KMS-11 (cell line): ENCODE measurements around the gene SLC24A3.

Experiments used
- H2AFZ ChIP-seq: fragments of 200-600 bp; sonication (generic); 2 replicates; pipeline ENCODE4 v1.6.1; 2016; ENCODE audit warnings: antibody characterized with exemption, mixed run types, low read depth
- H3K27ac ChIP-seq: fragments of 200-600 bp; sonication (generic); 2 replicates; pipeline ENCODE4 v1.6.1; 2016; ENCODE audit warnings: mild to moderate bottlenecking, mixed run types
- H3K27me3 ChIP-seq: fragments of 200-600 bp; sonication (generic); 2 replicates; pipeline ENCODE4 v1.6.1; 2017; ENCODE audit warnings: mild to moderate bottlenecking, low read depth, mixed run types, moderate library complexity; ENCODE audit not compliant: insufficient read depth
- H3K36me3 ChIP-seq: fragments of 200-600 bp; sonication (generic); 2 replicates; pipeline ENCODE4 v1.6.1; 2017; ENCODE audit warnings: mild to moderate bottlenecking, mixed run types; ENCODE audit not compliant: insufficient read depth
- H3K4me1 ChIP-seq: fragments of 200-600 bp; sonication (generic); 2 replicates; pipeline ENCODE4 v1.6.1; 2016; ENCODE audit warnings: mild to moderate bottlenecking, low read depth, mixed run types; ENCODE audit not compliant: poor library complexity, severe bottlenecking
- H3K4me2 ChIP-seq: fragments of 200-600 bp; sonication (generic); 2 replicates; pipeline ENCODE4 v1.7.0; 2016; ENCODE audit warnings: mild to moderate bottlenecking, mixed run types
- H3K4me3 ChIP-seq: fragments of 200-600 bp; sonication (generic); IDR thresholded peaks from 2 replicates; pipeline ENCODE4 v1.6.1; 2017; ENCODE audit warnings: low read depth, low read length, mixed read lengths; ENCODE audit not compliant: insufficient read depth
- H3K79me2 ChIP-seq: fragments of 200-600 bp; sonication (generic); 2 replicates; pipeline ENCODE4 v1.6.1; 2016; ENCODE audit warnings: low read depth, mixed run types; ENCODE audit not compliant: insufficient read depth
- H3K9ac ChIP-seq: fragments of 200-600 bp; sonication (generic); 2 replicates; pipeline ENCODE4 v1.6.1; 2016; ENCODE audit warnings: mild to moderate bottlenecking, mixed run types
- H4K20me1 ChIP-seq: fragments of 200-600 bp; sonication (generic); 2 replicates; pipeline ENCODE4 v1.6.1; 2016; ENCODE audit warnings: mild to moderate bottlenecking, mixed run types; ENCODE audit not compliant: insufficient read depth
- TF ChIP-seq, protein P1 (sequence below): fragments of 200-600 bp; sonication (generic); conservative IDR thresholded peaks from 2 replicates; pipeline ENCODE4 v1.6.1; 2017; ENCODE audit warnings: low read depth, mild to moderate bottlenecking, antibody characterized with exemption, low read length, moderate library complexity, mixed read lengths

The SLC24A3 gene

DNA sequence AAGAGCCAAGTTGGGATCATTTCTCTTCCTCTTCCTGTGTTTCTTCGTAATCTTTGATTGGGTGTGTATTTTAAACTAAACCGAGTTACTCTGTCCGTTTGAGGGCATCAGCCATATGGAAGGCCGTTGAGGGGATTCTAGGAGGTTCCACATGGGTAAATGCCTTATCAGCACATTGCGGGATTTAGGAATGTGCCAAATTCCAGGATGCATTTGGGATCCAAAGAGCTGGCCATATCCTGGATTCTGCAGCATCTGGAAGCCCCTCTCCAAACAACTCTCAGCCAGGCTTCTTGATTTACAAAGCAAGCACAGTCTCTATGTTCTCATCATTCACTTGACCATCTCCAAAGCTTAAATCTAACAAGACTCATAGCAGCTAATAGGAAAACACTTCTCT lies 478.0 kb downstream of the SLC24A3 start:
- Histone ChIP-seq H3K27me3 (no peaks in the 10 kb centered on the region), H2AFZ (no peak overlapping the region), H3K9ac (no peak overlapping the region), H3K4me2 (no peak overlapping the region), H3K27ac (no peak overlapping the region), H3K79me2 (no peaks in the 10 kb centered on the region), H3K36me3 (no peaks in the 10 kb centered on the region), H4K20me1 (no peaks in the 10 kb centered on the region), H3K4me1 (peaks cover 14% of the 10 kb centered on the region), H3K4me3 (no peak overlapping the region)
- TF ChIP-seq, protein P1, sequence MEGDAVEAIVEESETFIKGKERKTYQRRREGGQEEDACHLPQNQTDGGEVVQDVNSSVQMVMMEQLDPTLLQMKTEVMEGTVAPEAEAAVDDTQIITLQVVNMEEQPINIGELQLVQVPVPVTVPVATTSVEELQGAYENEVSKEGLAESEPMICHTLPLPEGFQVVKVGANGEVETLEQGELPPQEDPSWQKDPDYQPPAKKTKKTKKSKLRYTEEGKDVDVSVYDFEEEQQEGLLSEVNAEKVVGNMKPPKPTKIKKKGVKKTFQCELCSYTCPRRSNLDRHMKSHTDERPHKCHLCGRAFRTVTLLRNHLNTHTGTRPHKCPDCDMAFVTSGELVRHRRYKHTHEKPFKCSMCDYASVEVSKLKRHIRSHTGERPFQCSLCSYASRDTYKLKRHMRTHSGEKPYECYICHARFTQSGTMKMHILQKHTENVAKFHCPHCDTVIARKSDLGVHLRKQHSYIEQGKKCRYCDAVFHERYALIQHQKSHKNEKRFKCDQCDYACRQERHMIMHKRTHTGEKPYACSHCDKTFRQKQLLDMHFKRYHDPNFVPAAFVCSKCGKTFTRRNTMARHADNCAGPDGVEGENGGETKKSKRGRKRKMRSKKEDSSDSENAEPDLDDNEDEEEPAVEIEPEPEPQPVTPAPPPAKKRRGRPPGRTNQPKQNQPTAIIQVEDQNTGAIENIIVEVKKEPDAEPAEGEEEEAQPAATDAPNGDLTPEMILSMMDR = no peak

DNA sequence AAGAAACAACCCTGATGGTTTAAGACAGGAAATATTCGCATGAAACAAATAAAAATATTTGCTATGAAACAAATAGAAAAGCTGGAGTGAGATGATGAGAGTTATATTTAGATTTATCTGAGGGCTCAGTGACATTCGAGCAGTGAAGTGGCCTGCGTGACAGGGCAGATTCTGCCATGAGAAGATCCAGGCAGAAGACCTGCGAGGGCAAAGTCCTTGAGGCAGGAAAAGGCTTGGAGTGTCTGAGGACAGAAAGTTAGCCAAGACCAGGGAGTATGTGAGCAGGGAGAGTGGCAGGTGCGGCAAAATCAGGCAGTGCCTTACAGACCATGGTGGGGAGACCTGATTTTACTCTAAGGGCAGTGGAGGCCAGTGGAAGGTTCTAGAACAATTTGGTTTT lies 478.7 kb downstream of the SLC24A3 start:
- Histone ChIP-seq H2AFZ (no peak overlapping the region), H3K27me3 (no peaks in the 10 kb centered on the region), H3K4me1 (peaks cover 14% of the 10 kb centered on the region), H3K27ac (no peak overlapping the region), H3K79me2 (no peaks in the 10 kb centered on the region), H3K36me3 (no peaks in the 10 kb centered on the region), H4K20me1 (no peaks in the 10 kb centered on the region), H3K9ac (no peak overlapping the region), H3K4me2 (no peak overlapping the region), H3K4me3 (no peak overlapping the region)
- TF ChIP-seq, protein P1 = no peak

DNA sequence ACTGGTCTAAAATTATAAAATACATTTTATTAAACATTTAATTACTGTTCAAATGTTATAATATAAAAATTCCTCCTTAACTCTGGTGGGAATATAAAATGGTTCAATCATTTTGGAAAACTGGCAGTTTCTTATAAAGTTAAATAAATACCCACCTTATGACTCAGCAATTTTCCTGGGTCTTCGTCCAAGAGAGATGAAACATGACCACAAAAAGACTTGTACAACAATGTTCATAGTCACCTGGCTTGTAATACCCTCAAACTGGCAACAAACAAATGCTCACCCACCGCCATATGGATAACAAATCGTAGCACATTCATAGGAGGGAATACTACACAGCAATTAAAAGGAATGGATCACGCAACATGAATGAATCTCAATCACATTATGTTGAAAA lies 479.7 kb downstream of the SLC24A3 start:
- no peak overlapping the region for H3K4me3 ChIP-seq
- H3K4me2 ChIP-seq = peak overlapping the region; percentile 39; the same call in 1 of the 2 replicates
- H3K79me2 ChIP-seq = no peaks in the 10 kb centered on the region
- no peaks in the 10 kb centered on the region for H3K36me3 ChIP-seq
- TF ChIP-seq, protein P1 = no peak
- no peaks in the 10 kb centered on the region for H3K27me3 ChIP-seq
- peak overlapping the region; percentile 66; the same call in 1 of the 2 replicates for H2AFZ ChIP-seq
- H4K20me1 ChIP-seq = no peaks in the 10 kb centered on the region
- H3K27ac ChIP-seq = no peak overlapping the region
- H3K4me1 ChIP-seq = peaks cover 14% of the 10 kb centered on the region
- H3K9ac ChIP-seq = no peak overlapping the region

DNA sequence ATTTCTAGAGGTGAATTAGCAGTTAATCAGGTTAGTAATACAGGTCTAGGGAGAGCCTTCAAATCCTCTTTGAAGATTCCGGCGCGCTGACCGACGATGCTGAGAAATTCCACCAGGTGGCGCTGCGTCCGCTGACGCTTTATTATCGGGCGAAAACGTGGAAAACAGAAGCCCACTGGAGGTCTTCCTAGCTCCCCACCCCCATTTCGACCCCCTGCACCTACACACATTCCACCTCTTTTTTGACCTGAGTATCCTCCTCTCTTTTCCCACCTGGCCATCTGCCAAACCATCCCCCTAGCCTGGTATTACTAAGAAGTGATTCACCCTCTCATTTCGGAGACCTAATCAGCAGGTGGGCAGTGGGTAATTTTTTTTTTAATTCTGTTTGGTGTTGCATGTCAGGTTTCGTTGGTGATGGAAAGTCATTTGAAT lies 480.3 kb downstream of the SLC24A3 start:
- Histone ChIP-seq H3K4me3 (no peak overlapping the region), H4K20me1 (no peaks in the 10 kb centered on the region), H3K4me1 (peaks cover 14% of the 10 kb centered on the region), H2AFZ (peak overlapping the region; percentile 66; the same call in 1 of the 2 replicates), H3K27ac (no peak overlapping the region), H3K36me3 (no peaks in the 10 kb centered on the region), H3K27me3 (no peaks in the 10 kb centered on the region), H3K9ac (no peak overlapping the region), H3K4me2 (peak overlapping the region; percentile 39), H3K79me2 (no peaks in the 10 kb centered on the region)
- TF ChIP-seq, protein P1 = peak; percentile 86
